Measurements from ENCODE around the gene PLEKHA1. TPM values are rescaled to one million over a fixed set of nuclear protein-coding genes. Genes with fewer than 3 reads are reported as not detected.

The PLEKHA1 gene
- total and polyA plus RNA-seq, 2 of the 4 experiments (the other 2 are of a cell fraction), result 7.2 to 9.5 TPM

DNA sequence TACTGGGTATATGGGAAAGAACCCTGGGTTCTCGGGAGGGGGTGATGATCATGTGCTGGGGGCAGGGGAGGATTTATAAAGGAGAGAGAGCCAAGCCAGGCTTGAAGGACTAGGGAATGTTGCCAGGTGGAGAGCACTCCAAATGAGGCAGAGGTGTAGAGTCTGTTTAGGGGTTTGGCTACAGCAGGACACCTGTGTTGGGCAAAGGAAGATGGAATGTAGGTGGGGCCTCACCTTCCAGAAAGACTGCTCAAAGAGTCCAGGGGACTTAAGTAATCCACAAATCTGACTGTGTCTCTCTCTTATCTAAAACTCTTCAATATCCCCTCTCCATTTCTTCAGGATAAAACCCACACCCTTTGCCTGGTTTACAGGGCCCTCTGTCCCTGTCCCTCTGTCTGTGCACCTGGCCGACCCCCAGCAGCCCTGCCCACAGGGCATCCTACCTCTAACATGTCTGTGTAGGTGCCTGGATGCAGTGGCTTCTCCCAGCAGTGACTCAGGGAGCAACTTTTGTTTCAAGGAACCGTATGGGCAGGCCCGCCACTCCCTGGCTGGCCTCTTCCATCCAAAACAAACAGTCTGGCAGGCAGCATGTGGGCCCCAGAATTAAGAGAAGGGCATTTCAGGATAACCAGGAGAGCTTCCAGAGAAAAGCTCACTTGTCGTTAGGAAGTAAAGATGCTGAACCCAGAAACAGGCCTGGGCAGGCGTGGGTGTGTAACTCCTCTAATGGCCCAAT, 10.6 kb upstream of the PLEKHA1 start:
- CTCF ChIA-PET, result no interaction called here
- POLR2A ChIA-PET (ENCODE audit: unreplicated experiment), result no interaction called here
- ATAC-seq (ENCODE audit: low read depth), result no peak

More for the DNA sequence above, 10.6 kb upstream of the PLEKHA1 start:
- Histone ChIP-seq H2AK5ac (ENCODE audit: low read depth, low read length) (no peak overlapping the region), H4K91ac (ENCODE audit: insufficient read depth, low read depth, low read length) (no peak overlapping the region), H3K23ac (ENCODE audit: low read depth, low read length) (no peak overlapping the region), H3K14ac (replicated peaks; ENCODE audit: low read depth, low read length) (no peak overlapping the region), H4K8ac (ENCODE audit: low read depth in 2 of 2, low read length in 2 of 2) (no peak overlapping the region), H2AFZ (replicated peaks; ENCODE audit: low read length, poor library complexity) (no peak overlapping the region), H3K9me3 (ENCODE audit: control insufficient read depth, insufficient read depth, low read length) (no peaks in the 10 kb centered on the region), H4K5ac (ENCODE audit: low read depth, low read length) (no peak overlapping the region), H2BK5ac (ENCODE audit: low read depth, low read length, poor library complexity, severe bottlenecking) (no peak overlapping the region), H3K9ac (ENCODE audit: low read depth, low read length) (no peak overlapping the region), H3K79me1 (ENCODE audit: low read depth in 1 of 2, low read length in 2 of 2) (no peaks in the 10 kb centered on the region), H4K20me1 (ENCODE audit: insufficient read depth, low read length) (no peaks in the 10 kb centered on the region), H3K56ac (ENCODE audit: extremely low read depth, insufficient read depth, low read length) (no peak overlapping the region), H3K4me1 (ENCODE audit: control insufficient read depth, insufficient read depth, low read length) (no peaks in the 10 kb centered on the region), H3K4me3 (ENCODE audit: insufficient read depth, low read depth, low read length) (no peak overlapping the region), H2BK15ac (ENCODE audit: low read depth, low read length) (no peak overlapping the region), H2AK9ac (replicated peaks; ENCODE audit: low read depth, low read length, poor library complexity) (no peak overlapping the region), H2BK120ac (ENCODE audit: low read depth, low read length) (no peak overlapping the region), H2BK20ac (ENCODE audit: low read depth, low read length) (no peak overlapping the region), H3K27me3 (ENCODE audit: control insufficient read depth, insufficient read depth, low read length) (peaks cover 22% of the 10 kb centered on the region), H3K4ac (ENCODE audit: low read depth, low read length) (no peak overlapping the region), H3K36me3 (ENCODE audit: control insufficient read depth, insufficient read depth, low read length) (no peaks in the 10 kb centered on the region), H3K4me2 (ENCODE audit: low read depth, low read length) (no peak overlapping the region), H3K9me1 (ENCODE audit: insufficient read depth, low read length) (no peaks in the 10 kb centered on the region), H3K27ac (ENCODE audit: insufficient read depth, low read length) (no peak overlapping the region), H3K18ac (ENCODE audit: low read depth, low read length) (no peak overlapping the region)
- no peak for DNase-seq
- dilution Hi-C loops (cut with HindIII; ENCODE audit: low sequenced_read_pairs, unreplicated experiment), result no loop called here
- TF ChIP-seq RCOR1 (IDR thresholded peaks at IDR 0.05; ENCODE audit: insufficient replicate concordance, low read length), result no peak
- no peak for TF ChIP-seq CTCF (conservative IDR thresholded peaks at IDR 0.05; ENCODE audit: low read depth, low read length)
- TF ChIP-seq, protein P1, sequence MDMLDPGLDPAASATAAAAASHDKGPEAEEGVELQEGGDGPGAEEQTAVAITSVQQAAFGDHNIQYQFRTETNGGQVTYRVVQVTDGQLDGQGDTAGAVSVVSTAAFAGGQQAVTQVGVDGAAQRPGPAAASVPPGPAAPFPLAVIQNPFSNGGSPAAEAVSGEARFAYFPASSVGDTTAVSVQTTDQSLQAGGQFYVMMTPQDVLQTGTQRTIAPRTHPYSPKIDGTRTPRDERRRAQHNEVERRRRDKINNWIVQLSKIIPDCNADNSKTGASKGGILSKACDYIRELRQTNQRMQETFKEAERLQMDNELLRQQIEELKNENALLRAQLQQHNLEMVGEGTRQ (IDR thresholded peaks at IDR 0.05; ENCODE audit: low read depth, low read length), result no peak
- no peak for TF ChIP-seq ELK1 (IDR thresholded peaks at IDR 0.05; ENCODE audit: borderline replicate concordance, low read depth, low read length)
- TF ChIP-seq MXI1 (IDR thresholded peaks at IDR 0.05; ENCODE audit: borderline replicate concordance, low read depth, low read length), result no peak
- no peak for TF ChIP-seq NFE2L2 (IDR thresholded peaks at IDR 0.05; ENCODE audit: low read depth, low read length)
- no peak for TF ChIP-seq MAFK (IDR thresholded peaks at IDR 0.05; ENCODE audit: low read depth, low read length)
- no peak for TF ChIP-seq FOS (IDR thresholded peaks at IDR 0.05; ENCODE audit: low read depth, low read length)
- TF ChIP-seq BHLHE40 (IDR thresholded peaks at IDR 0.05; ENCODE audit: low read depth, low read length), result no peak
- no TSS peak for BruUV-seq (replicated peaks)
- in situ Hi-C loops (cut with MboI; ENCODE audit: low sequenced_read_pairs), result no loop called here
- intact Hi-C loops (cut with micrococcal nuclease), result no loop called here
- WGBS, 2 experiments (ENCODE audit: extremely low coverage in 2 of 2, insufficient read length in 1 of 2), result 29% methylated on average over 1 of the region's 6 CpGs; no CpG with 5 or more reads in 1 of the 2 experiments
